ENCODE data around the gene GNAQ. TPM values are rescaled to one million over a fixed set of nuclear protein-coding genes. Genes with fewer than 3 reads are reported as not detected.
A peak's percentile ranks its signal among the peaks of the same experiment; 100 is the strongest.

Gene GNAQ
- total RNA-seq, 1 donor = 58.0 TPM

GRCh38 chr9:77969083-77969482 lies 62.5 kb downstream of the GNAQ start:
- H3K4me3 ChIP-seq (ENCODE audit: low read depth, low read length) = no peak overlapping the region
- no peak for DNase-seq (ENCODE audit: low read depth)
- TF ChIP-seq CTCF (IDR thresholded peaks at IDR 0.05; ENCODE audit: insufficient read depth, low read length) = no peak

- H3K4me3 ChIP-seq (ENCODE audit: low read depth, low read length) = no peak overlapping the region
- no peak for DNase-seq (ENCODE audit: low read depth)
- no peak for TF ChIP-seq CTCF (IDR thresholded peaks at IDR 0.05; ENCODE audit: insufficient read depth, low read length)
Measured at GRCh38 chr9:77968506-77968905, 63.1 kb downstream of the GNAQ start.

- TF ChIP-seq CTCF (IDR thresholded peaks at IDR 0.05; ENCODE audit: insufficient read depth, low read length) = no peak
- H3K4me3 ChIP-seq (ENCODE audit: low read depth, low read length) = no peak overlapping the region
- DNase-seq (ENCODE audit: low read depth) = no peak
Measured at GRCh38 chr9:77966718-77967117, 64.9 kb downstream of the GNAQ start.

GRCh38 chr9:77965445-77966123 lies 66.0 kb downstream of the GNAQ start:
- TF ChIP-seq CTCF (IDR thresholded peaks at IDR 0.05; ENCODE audit: insufficient read depth, low read length) = no peak
- DNase-seq (ENCODE audit: low read depth) = no peak

GRCh38 chr9:77964258-77964657 lies 67.4 kb downstream of the GNAQ start:
- no peak for TF ChIP-seq CTCF (IDR thresholded peaks at IDR 0.05; ENCODE audit: insufficient read depth, low read length)
- no peak overlapping the region for H3K4me3 ChIP-seq (ENCODE audit: low read depth, low read length)
- DNase-seq (ENCODE audit: low read depth) = no peak

More at GRCh38 chr9:77965445-77966123, 66.0 kb downstream of the GNAQ start:
- H3K4me3 ChIP-seq (ENCODE audit: low read depth, low read length) = no peak overlapping the region

- TF ChIP-seq CTCF (IDR thresholded peaks at IDR 0.05; ENCODE audit: insufficient read depth, low read length) = no peak
- no peak overlapping the region for H3K4me3 ChIP-seq (ENCODE audit: low read depth, low read length)
- DNase-seq (ENCODE audit: low read depth) = peak; percentile 61
Measured at GRCh38 chr9:77961541-77961940, 70.1 kb downstream of the GNAQ start.

Measured in fibroblast of the aortic adventitia (primary cell).